ENCODE data around the gene IRF4.

Gene IRF4

DNA sequence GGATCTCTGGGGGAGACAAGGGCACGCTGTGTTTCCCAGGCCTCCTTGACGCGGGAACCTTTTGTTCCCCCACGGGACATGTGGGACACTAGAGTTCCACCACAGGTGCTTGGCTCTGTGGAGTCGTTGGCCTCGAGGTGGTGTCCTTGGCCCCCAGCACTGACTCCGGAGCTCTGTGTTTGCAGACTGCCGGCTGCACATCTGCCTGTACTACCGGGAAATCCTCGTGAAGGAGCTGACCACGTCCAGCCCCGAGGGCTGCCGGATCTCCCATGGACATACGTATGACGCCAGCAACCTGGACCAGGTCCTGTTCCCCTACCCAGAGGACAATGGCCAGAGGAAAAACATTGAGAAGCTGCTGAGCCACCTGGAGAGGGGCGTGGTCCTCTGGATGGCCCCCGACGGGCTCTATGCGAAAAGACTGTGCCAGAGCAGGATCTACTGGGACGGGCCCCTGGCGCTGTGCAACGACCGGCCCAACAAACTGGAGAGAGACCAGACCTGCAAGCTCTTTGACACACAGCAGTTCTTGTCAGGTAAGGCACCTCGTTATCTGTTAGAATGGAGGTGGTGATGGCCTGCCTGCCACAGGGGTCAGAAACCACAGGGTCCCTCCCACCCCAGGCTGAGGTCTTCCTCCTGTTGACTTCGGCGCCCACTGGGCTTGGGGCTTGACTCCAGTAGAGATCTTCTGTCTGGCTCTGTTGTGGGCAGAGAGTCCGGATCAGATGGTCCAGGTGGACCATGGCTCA is 9.9 kb downstream of the IRF4 start:
- DNase-seq, result no peak
- H3K27ac ChIP-seq, result no peak overlapping the region
- no peaks in the 10 kb centered on the region for H3K36me3 ChIP-seq
- H3K4me3 ChIP-seq (ENCODE audit: low read depth, low read length), result no peak overlapping the region
- peaks cover 40% of the 10 kb centered on the region for H3K27me3 ChIP-seq (ENCODE audit: insufficient read depth, low read depth, severe bottlenecking)
- peaks cover 27% of the 10 kb centered on the region for H3K9me3 ChIP-seq (ENCODE audit: severe bottlenecking)
- TF ChIP-seq, protein P1, sequence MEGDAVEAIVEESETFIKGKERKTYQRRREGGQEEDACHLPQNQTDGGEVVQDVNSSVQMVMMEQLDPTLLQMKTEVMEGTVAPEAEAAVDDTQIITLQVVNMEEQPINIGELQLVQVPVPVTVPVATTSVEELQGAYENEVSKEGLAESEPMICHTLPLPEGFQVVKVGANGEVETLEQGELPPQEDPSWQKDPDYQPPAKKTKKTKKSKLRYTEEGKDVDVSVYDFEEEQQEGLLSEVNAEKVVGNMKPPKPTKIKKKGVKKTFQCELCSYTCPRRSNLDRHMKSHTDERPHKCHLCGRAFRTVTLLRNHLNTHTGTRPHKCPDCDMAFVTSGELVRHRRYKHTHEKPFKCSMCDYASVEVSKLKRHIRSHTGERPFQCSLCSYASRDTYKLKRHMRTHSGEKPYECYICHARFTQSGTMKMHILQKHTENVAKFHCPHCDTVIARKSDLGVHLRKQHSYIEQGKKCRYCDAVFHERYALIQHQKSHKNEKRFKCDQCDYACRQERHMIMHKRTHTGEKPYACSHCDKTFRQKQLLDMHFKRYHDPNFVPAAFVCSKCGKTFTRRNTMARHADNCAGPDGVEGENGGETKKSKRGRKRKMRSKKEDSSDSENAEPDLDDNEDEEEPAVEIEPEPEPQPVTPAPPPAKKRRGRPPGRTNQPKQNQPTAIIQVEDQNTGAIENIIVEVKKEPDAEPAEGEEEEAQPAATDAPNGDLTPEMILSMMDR (IDR thresholded peaks at IDR 0.05; ENCODE audit: low read depth, low read length), result no peak

DNA sequence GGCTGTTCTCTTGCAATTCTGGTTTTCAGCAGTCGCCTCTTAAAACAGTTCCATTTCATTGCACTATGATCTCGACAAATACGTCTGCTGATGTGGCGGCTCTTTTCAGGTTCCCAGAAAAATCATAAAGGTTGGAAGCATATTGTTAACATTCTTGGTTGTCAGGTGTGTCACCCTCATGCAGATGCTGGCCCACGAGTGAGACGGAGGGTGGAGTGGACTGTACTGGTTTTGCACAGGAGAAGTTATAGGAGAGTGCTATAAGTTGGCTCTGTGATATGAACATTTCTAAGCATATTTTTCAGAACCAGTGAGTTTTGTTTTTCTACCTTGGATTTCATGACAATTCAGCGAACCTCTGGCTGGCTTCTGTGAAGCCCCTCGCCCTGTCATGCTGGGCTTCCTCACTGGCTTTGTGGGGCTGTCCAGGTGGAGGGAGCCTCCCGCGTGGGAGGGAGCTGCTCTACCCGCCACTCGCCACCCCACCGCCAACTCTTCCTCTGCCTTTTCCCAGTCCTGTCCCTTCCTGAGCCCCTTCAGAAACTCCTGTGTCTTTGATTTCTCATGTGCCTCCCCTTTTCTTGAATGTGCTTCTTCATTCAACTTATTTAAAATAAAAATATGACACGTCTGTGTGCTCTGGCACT is 10.6 kb downstream of the IRF4 start:
- TF ChIP-seq, protein P1 (IDR thresholded peaks at IDR 0.05; ENCODE audit: low read depth, low read length), result no peak
- no peak overlapping the region for H3K27ac ChIP-seq
- peaks cover 38% of the 10 kb centered on the region for H3K27me3 ChIP-seq (ENCODE audit: insufficient read depth, low read depth, severe bottlenecking)
- peaks cover 27% of the 10 kb centered on the region for H3K9me3 ChIP-seq (ENCODE audit: severe bottlenecking)
- H3K4me3 ChIP-seq (ENCODE audit: low read depth, low read length), result no peak overlapping the region
- no peaks in the 10 kb centered on the region for H3K36me3 ChIP-seq
- no peak for DNase-seq

DNA sequence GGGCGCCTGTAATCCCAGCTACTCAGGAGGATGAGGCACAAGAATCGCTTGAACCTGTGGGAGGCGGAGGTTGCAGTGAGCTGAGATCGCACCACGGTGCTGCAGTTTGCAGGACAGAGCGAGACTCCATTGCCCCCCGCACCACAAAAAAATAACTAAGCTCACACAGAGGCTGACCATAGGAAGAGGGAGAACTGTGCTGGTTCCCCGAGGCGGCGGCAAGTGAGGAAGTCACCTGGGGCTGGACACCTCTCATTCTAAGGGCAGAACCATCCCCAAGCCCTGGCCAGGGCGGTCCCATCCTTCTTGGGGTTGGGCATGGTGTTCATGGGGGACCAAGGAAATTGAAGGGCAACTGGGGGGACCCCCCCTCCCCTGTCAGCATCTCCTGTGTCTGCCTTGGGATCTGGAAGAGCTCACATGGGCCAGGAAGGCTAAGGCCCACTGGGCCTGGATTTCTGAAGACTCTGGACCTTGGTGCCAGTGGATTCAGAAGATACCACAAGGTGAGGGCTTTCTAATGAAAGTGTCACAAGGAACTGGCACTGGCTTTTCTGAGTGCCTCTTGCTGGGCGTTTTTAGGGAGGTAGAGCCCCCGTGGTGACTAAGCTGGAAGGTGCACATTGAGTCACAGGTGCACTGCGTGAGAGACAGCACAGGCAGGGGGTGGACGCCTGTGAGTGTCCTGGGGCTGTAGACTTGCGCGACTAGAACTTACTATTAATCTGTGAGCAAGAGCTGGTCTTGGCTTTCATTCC is 11.5 kb downstream of the IRF4 start:
- H3K27me3 ChIP-seq (ENCODE audit: insufficient read depth, low read depth, severe bottlenecking), result peaks cover 28% of the 10 kb centered on the region
- TF ChIP-seq, protein P1 (IDR thresholded peaks at IDR 0.05; ENCODE audit: low read depth, low read length), result no peak
- DNase-seq, result no peak
- no peaks in the 10 kb centered on the region for H3K36me3 ChIP-seq
- H3K9me3 ChIP-seq (ENCODE audit: severe bottlenecking), result peaks cover 27% of the 10 kb centered on the region
- H3K4me3 ChIP-seq (ENCODE audit: low read depth, low read length), result no peak overlapping the region
- no peak overlapping the region for H3K27ac ChIP-seq

DNA sequence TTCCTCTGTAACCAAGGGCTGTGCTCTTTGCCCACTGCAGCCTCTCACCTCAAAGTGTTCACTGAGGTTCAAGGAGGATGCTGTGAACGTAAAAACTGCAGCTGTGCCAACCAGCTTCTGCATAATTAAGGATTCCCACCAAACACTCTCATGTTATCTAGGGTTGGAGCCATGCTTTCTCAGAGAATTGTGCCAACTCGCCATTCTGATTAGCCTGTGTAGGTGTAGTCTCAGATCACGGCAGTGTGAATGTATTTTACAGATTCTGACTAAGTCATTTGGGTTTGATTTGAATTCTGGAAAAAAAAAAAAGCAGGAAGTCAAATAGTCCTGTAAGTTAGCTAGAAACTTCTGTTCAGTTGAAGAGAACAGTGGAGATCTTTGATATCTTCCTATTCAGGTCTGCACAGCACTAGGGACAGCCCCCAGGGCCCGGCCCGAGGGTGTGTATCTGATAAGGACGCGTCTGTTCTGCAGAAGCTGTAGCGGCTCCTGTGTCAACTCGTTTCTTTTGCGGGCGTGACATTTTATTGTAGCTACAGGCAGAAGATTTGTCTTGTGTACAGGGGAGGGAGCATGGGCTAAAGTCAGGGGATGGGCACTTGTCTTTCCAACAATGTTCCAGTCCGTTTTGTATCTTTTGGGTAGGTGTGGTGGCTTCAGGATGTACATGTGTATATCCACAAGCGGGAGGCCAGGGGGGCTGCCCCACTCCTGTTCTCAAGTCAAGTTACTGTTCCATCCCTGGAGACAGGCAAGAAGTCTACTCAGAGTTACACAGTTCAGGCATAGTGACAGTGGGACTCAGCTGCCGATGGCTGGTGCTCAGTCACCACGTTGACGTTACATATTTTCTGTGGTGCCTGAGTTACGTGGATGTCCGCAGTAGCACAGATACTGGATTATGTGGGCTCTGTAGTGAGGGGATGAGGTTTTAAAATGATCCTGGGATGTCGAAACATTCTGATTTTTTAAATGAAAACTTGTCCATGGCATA is 12.4 kb downstream of the IRF4 start:
- peaks cover 27% of the 10 kb centered on the region for H3K9me3 ChIP-seq (ENCODE audit: severe bottlenecking)
- H3K36me3 ChIP-seq, result no peaks in the 10 kb centered on the region
- no peak overlapping the region for H3K27ac ChIP-seq
- no peak overlapping the region for H3K4me3 ChIP-seq (ENCODE audit: low read depth, low read length)
- TF ChIP-seq, protein P1 (IDR thresholded peaks at IDR 0.05; ENCODE audit: low read depth, low read length), result no peak
- H3K27me3 ChIP-seq (ENCODE audit: insufficient read depth, low read depth, severe bottlenecking), result peaks cover 20% of the 10 kb centered on the region
- DNase-seq, result no peak

DNA sequence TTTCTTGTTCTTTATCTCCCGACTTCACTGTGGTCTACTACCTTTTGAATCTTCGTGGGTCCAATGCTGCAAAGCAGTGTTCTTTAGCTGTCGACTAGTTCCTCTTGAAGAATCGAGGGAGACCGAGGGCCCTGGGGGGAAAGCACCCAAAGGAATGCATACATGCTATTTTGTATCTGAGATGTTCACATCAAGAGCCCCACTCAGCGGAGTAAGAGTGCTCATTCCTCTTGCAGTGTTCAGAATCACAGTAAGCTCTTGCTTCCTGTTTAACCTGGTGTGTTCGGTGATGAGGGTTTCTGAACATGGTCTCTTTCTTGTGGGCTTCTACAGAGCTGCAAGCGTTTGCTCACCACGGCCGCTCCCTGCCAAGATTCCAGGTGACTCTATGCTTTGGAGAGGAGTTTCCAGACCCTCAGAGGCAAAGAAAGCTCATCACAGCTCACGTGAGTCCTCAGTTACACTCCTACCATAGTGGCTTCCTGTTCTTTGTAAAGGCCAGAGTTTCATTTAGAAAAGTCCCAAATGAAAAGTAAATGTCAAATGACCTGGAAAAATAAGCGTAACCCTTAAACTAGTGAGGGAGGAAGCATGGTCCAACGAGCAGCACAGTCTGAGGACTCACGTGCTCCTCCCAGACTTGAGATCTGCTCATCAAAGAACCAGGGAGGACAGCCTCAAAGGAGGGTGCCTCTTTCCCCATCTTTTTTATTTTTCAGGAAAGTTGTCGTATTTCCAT is 13.3 kb downstream of the IRF4 start:
- DNase-seq, result no peak
- H3K4me3 ChIP-seq (ENCODE audit: low read depth, low read length), result no peak overlapping the region
- TF ChIP-seq, protein P1 (IDR thresholded peaks at IDR 0.05; ENCODE audit: low read depth, low read length), result no peak
- H3K27ac ChIP-seq, result no peak overlapping the region
- no peaks in the 10 kb centered on the region for H3K36me3 ChIP-seq
- H3K27me3 ChIP-seq (ENCODE audit: insufficient read depth, low read depth, severe bottlenecking), result peaks cover 14% of the 10 kb centered on the region
- peaks cover 27% of the 10 kb centered on the region for H3K9me3 ChIP-seq (ENCODE audit: severe bottlenecking)

Measured in WERI-Rb-1 (cell line).